Natural killer cell (primary cell): ENCODE results near the gene TRPM5. TPM values are rescaled to one million over a fixed set of nuclear protein-coding genes. Genes with fewer than 3 reads are reported as not detected.

Source experiments
- ATAC-seq, 3 donors: fragments of 150-1000 bp in 2 of 3; fragments of 200-7000 bp in 1 of 3; cut with Tn5 transposase; 1 replicate in 1 of 3; 2 replicates in 2 of 3; pipeline ENCODE4 v1.10.0; 2021; ENCODE audit warnings: mild to moderate bottlenecking in 2 of 3, moderate library complexity in 2 of 3
- DNase-seq, 2 donors: peaks; one replicate each; pipeline versions ENCODE4 v3.0.0 to v3.0.0-alpha.2; 2013 to 2021; ENCODE audit warnings: mixed read lengths in 1 of 2
- H3K27ac ChIP-seq: one replicate; pipeline ENCODE4 v1.5.1; 2013; ENCODE audit warnings: mild to moderate bottlenecking, low read length
- H3K27me3 ChIP-seq: one replicate; pipeline ENCODE4 v1.6.1; 2013; ENCODE audit warnings: low read length; ENCODE audit not compliant: control insufficient read depth, insufficient read depth
- H3K36me3 ChIP-seq: one replicate; pipeline ENCODE4 v1.6.1; 2013; ENCODE audit warnings: low read length; ENCODE audit not compliant: control insufficient read depth, insufficient read depth
- H3K4me1 ChIP-seq: one replicate; pipeline ENCODE4 v1.6.1; 2013; ENCODE audit warnings: low read length; ENCODE audit not compliant: control insufficient read depth, insufficient read depth
- H3K4me3 ChIP-seq: one replicate; pipeline ENCODE4 v1.5.1; 2013; ENCODE audit warnings: low read length
- H3K9me3 ChIP-seq: one replicate; pipeline ENCODE4 v1.6.1; 2013; ENCODE audit warnings: low read length; ENCODE audit not compliant: control insufficient read depth, insufficient read depth
- H3K27ac Mint-ChIP-seq, 2 donors: one replicate each; pipeline ENCODE4 v1.8.0; 2022; ENCODE audit warnings: mild to moderate bottlenecking in 2 of 2, mixed read lengths in 2 of 2, moderate library complexity in 1 of 2
- H3K27me3 Mint-ChIP-seq, 2 donors: one replicate each; pipeline ENCODE4 v1.8.0; 2022; ENCODE audit warnings: low read depth in 2 of 2, mixed read lengths in 2 of 2
- H3K36me3 Mint-ChIP-seq: one replicate; pipeline ENCODE4 v1.8.0; 2022; ENCODE audit warnings: mixed read lengths
- H3K4me1 Mint-ChIP-seq, 2 donors: one replicate each; pipeline ENCODE4 v1.8.0; 2022; ENCODE audit warnings: mixed read lengths in 2 of 2
- H3K4me3 Mint-ChIP-seq: one replicate; pipeline ENCODE4 v1.8.0; 2022; ENCODE audit warnings: mild to moderate bottlenecking, moderate library complexity, mixed read lengths
- H3K9me3 Mint-ChIP-seq, 2 donors: one replicate each; pipeline ENCODE4 v1.8.0; 2022; ENCODE audit warnings: mixed read lengths in 2 of 2
- WGBS: methylation state at CpG from one replicate; pipeline ENCODE4 v1.1.7; 2013; ENCODE audit warnings: missing lambda C conversion rate; ENCODE audit not compliant: insufficient coverage; 5-methylcytosine and 5-hydroxymethylcytosine counted together
- intact Hi-C: fragments of 100-400 bp; cut with micrococcal nuclease; formaldehyde crosslinking; loops from one replicate; pipeline ENCODE4 v1.14.2; 2022
- total RNA-seq, 4 donors: library from RNA; stranded (reverse); fragments of 120-200 nt in 1 of 4; gene quantifications; one replicate each; pipeline versions ENCODE4 v1.2.3 to v1.2.4, GENCODE V29; 2013 to 2022
- TF ChIP-seq, protein P1 (sequence below): fragments of 200-600 bp; IDR thresholded peaks from one replicate; pipeline ENCODE4 v1.8.0; 2022; ENCODE audit warnings: antibody characterized with exemption

Gene TRPM5
- total RNA-seq, 3 donors from 2014 or later (not counting 1 experiment from before 2014, with no cell fraction given), result not detected

DNA sequence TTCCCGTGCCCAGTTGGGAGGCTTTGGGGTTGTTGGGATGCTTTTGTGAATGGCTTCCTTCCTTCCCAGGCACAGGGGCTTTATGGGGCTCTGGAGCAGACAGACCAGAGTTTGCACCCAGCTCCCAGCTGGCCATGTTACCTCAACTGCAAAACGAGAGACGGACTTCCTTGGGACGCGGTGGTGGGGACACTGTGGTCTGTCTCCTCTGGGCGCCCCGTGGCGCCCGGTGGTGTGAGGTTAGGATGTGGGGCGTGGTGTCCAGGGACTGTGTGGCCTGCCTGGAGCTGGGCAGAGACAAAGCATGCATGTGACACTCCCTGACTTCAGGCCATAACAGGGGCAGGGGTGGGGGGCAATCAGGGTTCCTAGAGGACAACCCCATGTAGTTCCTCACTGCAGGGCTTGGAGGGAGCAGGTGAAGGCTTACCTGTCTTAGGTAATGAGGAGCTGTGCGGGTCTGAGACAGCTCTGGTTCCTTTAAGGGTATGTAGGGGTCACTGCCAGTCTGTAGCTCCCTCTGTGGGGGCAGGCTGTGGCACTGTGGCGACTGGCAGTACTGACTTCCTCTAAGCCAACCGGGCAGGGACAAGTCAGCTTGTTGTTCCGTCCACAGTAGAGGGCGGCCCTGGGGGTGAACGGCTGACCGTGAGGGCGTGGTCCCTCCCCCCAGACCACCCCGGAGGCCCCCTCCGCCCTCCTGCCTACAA lies 14.9 kb upstream of the TRPM5 start:
- Histone ChIP-seq H3K4me1 (peaks cover 31% of the 10 kb centered on the region), H3K27me3 (no peaks in the 10 kb centered on the region), H3K9me3 (no peaks in the 10 kb centered on the region), H3K4me3 (no peak overlapping the region), H3K27ac (no peak overlapping the region), H3K36me3 (no peaks in the 10 kb centered on the region)
- intact Hi-C loops, result no loop called here
- Mint-ChIP-seq H3K4me3 (no peak overlapping the region), H3K4me1 (peaks cover 0 to 10% of the 10 kb centered on the region in 2 donors), H3K36me3 (no peaks in the 10 kb centered on the region), H3K27ac (no peak overlapping the region), H3K9me3 (no peaks in the 10 kb centered on the region), H3K27me3 (peaks cover 36 to 43% of the 10 kb centered on the region in 2 donors)
- ATAC-seq (no peak), DNase-seq (no peak)
- TF ChIP-seq, protein P1, sequence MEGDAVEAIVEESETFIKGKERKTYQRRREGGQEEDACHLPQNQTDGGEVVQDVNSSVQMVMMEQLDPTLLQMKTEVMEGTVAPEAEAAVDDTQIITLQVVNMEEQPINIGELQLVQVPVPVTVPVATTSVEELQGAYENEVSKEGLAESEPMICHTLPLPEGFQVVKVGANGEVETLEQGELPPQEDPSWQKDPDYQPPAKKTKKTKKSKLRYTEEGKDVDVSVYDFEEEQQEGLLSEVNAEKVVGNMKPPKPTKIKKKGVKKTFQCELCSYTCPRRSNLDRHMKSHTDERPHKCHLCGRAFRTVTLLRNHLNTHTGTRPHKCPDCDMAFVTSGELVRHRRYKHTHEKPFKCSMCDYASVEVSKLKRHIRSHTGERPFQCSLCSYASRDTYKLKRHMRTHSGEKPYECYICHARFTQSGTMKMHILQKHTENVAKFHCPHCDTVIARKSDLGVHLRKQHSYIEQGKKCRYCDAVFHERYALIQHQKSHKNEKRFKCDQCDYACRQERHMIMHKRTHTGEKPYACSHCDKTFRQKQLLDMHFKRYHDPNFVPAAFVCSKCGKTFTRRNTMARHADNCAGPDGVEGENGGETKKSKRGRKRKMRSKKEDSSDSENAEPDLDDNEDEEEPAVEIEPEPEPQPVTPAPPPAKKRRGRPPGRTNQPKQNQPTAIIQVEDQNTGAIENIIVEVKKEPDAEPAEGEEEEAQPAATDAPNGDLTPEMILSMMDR, result no peak
- WGBS, result 48% methylated on average over 16 of the region's 20 CpGs

DNA sequence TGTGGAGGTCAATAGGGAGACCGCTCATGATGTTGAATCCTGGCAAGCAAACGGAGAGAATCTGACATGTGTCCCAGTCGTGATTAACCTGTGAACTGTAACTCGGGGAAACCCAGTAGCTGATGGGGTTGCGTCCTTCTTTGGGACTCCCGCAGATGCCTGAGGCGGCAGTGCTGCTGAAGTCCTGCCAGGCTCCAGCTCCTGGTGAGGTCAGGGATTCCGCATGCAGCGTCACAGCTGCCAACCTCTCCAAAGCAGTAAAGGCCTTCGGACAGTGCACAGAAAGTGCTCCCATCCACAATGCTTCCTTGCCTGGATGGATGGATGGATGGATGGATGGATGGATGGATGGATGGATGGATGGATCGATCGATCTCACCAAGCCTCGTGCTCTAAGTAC lies 14.0 kb upstream of the TRPM5 start:
- TF ChIP-seq, protein P1, result no peak
- H3K36me3 Mint-ChIP-seq, result no peaks in the 10 kb centered on the region
- peaks cover 32 to 37% of the 10 kb centered on the region in 2 donors for H3K27me3 Mint-ChIP-seq
- H3K4me3 Mint-ChIP-seq, result no peak overlapping the region
- Histone ChIP-seq H3K36me3 (no peaks in the 10 kb centered on the region), H3K4me3 (no peak overlapping the region), H3K9me3 (no peaks in the 10 kb centered on the region), H3K4me1 (peaks cover 24% of the 10 kb centered on the region), H3K27me3 (no peaks in the 10 kb centered on the region), H3K27ac (no peak overlapping the region)
- no peaks in the 10 kb centered on the region for H3K9me3 Mint-ChIP-seq
- intact Hi-C loops, result no loop called here
- ATAC-seq (no peak), DNase-seq (no peak)
- WGBS, result 94% methylated on average over 13 of the region's 13 CpGs
- H3K4me1 Mint-ChIP-seq, result peaks cover 0 to 4% of the 10 kb centered on the region in 2 donors
- no peak overlapping the region for H3K27ac Mint-ChIP-seq

DNA sequence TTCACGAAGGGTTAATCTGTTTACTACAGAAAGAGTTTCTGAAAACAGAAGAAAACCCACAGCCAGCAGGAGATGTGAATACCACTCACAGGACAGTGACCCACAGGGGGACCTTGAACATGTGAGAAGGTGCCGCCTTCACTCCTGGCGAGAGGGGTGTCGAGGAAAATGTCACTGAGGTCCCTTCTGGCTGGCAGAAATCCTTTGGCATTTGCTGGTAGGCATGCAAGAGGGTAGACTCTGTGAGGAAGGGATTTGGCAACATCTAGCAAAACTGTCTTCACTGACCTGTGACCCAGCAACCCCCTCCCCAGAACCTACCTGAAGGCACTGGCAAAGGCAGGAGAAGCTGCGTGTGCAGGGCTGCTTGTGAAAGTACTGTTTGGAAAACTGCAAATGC lies 9.1 kb upstream of the TRPM5 start:
- H3K27me3 ChIP-seq, result peaks cover 2% of the 10 kb centered on the region
- no peaks in the 10 kb centered on the region for H3K4me1 Mint-ChIP-seq
- TF ChIP-seq, protein P1, result no peak
- no peak for DNase-seq
- intact Hi-C loops, result no loop called here
- no peak overlapping the region for H3K4me3 Mint-ChIP-seq
- WGBS, result 92% methylated on average over 5 of the region's 5 CpGs
- H3K27ac ChIP-seq, result no peak overlapping the region
- H3K4me3 ChIP-seq, result no peak overlapping the region
- H3K36me3 Mint-ChIP-seq, result no peaks in the 10 kb centered on the region
- H3K36me3 ChIP-seq, result no peaks in the 10 kb centered on the region
- H3K9me3 ChIP-seq, result no peaks in the 10 kb centered on the region
- H3K27ac Mint-ChIP-seq, result no peak overlapping the region
- no peak for ATAC-seq
- no peaks in the 10 kb centered on the region for H3K9me3 Mint-ChIP-seq
- H3K4me1 ChIP-seq, result peaks cover 6% of the 10 kb centered on the region
- peaks cover 29 to 30% of the 10 kb centered on the region in 2 donors for H3K27me3 Mint-ChIP-seq
